Diencephalon (tissue), 1 donor: ENCODE results near the gene MEX3A. TPM values are rescaled to one million over a fixed set of nuclear protein-coding genes. Genes with fewer than 3 reads are reported as not detected.

Source experiments
- total RNA-seq: library from RNA; depleted of rRNA; stranded (reverse); fragments of >200 nt; gene quantifications from one replicate; pipeline ENCODE4 v1.2.3, GENCODE V29; 2014

Gene MEX3A, protein sequence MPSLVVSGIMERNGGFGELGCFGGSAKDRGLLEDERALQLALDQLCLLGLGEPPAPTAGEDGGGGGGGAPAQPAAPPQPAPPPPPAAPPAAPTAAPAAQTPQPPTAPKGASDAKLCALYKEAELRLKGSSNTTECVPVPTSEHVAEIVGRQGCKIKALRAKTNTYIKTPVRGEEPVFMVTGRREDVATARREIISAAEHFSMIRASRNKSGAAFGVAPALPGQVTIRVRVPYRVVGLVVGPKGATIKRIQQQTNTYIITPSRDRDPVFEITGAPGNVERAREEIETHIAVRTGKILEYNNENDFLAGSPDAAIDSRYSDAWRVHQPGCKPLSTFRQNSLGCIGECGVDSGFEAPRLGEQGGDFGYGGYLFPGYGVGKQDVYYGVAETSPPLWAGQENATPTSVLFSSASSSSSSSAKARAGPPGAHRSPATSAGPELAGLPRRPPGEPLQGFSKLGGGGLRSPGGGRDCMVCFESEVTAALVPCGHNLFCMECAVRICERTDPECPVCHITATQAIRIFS
- total RNA-seq: 33.4 TPM

DNA sequence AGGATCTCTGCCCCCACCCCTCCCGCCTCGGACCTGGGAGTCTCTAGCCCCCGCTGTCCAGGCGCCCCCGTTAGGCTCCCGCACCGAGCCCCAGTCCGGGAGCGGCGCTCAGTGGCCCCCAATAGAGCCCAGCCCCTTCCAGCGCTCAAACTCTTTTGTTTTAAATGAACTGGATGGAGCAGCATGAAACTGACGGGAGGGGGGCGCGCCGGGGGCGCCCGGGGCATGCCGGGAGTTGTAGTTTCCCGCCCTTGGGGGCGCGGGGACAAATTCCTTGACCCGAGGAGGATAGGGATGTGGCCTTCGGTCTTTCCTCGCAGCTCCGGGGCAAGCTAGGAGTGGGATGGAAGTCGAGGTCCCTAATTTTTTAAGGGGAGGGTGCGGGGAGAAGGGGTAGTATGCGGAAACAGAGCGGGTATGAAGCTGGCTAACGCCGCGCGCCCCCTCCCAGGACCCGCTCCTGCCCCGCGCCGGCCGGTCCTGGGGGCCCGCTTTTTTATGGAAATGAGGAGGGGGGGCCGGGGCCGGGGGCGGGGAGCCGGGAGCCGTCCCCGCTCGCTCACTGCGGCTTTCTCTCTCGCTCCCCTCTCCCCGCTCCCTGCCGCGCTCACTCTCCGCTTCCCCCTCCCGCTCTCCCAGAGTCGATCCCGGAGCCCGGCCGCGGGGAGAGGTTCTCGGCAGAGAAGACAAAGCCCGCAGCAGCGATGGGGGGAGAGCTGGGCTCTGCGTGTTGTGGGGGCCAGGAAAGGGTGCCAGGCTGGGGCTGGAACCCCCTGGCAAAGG lies at the start of gene MEX3A:
MEX3A (minus strand) TSS at position 157 of the 783 bp plus-strand sequence. CDS start 467 bp downstream, outside the sequence.

DNA sequence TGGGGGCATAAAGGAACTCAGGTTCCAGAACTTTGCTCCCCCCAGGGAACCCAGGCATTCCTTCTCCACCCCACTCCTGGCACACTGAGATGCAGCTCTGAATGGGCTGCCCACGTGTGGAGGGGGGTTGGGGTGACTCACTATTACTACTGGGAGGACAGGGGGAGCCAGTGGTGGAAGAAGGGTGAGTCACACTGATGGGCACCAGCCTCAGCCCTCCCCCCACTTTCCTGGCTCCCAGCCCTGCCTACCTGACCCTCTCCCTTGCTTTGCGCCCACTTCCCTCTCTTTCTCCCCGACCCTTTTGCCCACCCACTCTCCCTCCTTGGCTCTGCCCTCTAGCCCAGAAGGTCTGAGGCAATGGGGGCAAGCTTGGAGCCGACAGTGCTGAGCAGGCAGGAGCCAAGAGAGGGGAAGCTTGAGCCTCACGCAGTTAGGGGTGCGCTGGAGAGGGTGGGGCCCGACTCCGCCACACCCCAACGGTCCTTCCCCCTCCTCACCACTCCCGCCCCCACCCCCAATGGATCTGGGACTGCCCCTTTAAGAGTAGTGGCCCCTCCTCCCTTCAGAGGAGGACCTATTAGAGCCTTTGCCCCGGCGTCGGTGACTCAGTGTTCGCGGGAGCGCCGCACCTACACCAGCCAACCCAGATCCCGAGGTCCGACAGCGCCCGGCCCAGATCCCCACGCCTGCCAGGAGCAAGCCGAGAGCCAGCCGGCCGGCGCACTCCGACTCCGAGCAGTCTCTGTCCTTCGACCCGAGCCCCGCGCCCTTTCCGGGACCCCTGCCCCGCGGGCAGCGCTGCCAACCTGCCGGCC lies 32.0 kb upstream of the MEX3A start, which contains the start of gene LMNA:
LMNA (plus strand) TSS at position 611 of the 818 bp plus-strand sequence. CDS start 208 bp downstream, outside the sequence.

GRCh38 chr1:156060937-156061636 lies 21.2 kb downstream of the MEX3A start, which contains the start of gene RAB25:
Gene RAB25, plus strand, starts transcription at chr1:156061160. Its CDS starts 241 bp downstream, at chr1:156061401.

GRCh38 chr1:156054500-156055280 lies 27.6 kb downstream of the MEX3A start, which contains the start of gene LAMTOR2:
Gene LAMTOR2, plus strand, starts transcription at chr1:156054782. Its CDS starts 108 bp downstream, at chr1:156054890.

DNA sequence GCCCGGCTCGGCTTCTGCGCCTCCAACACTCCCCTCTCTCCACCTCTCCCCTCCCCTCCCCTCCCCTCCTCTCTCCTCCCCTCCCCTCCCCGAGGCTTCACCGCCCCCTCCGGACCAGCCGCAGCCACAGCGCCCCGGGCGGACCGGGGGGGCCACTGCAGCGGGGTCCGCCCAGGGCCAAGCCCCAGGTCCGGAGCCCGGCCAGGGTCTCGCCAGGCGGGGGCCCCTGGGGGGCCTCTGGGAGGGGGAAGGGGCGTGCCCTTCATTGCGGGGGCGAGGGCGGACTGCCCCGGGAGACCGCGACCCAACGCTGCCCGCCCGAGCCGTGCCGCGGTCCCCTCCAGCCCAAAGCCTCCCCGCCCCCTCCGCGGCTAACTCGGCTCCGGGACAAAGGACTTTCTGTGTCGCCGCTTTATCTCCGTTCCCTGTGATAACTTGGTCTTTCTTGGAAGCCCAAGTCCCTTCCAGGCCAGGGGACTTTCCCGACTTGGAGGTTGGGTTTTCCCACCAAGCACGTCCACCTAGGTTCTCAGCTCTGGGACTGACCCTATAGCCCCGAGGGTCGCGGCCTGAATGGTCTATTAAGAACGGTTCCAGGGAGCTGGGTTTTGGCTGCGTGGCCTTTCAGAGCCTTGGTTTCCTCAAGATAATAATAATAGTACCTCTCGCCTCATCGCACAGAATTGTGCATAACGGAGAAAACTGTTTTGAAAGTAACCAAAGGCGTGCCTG lies 28.3 kb downstream of the MEX3A start, which contains the start of gene UBQLN4:
UBQLN4 (minus strand) TSS at position 31 of the 732 bp plus-strand sequence. CDS start 97 bp downstream, outside the sequence.

Other genes starting within 250 kb of the MEX3A start
- 47.7 TPM for gene GON4L, start 225.3 kb downstream of the MEX3A start, total RNA-seq
- 260 TPM for gene SYT11, start 222.9 kb downstream of the MEX3A start, total RNA-seq
- gene RIT1, start 171.1 kb downstream of the MEX3A start, total RNA-seq: 37.4 TPM
- 33.4 TPM for gene KHDC4, start 148.1 kb downstream of the MEX3A start, total RNA-seq
- gene RXFP4, start 140.8 kb downstream of the MEX3A start, total RNA-seq: not detected
- gene ARHGEF2, start 103.9 kb downstream of the MEX3A start, total RNA-seq: 71.5 TPM
- 137 TPM for gene SSR2, start 61.5 kb downstream of the MEX3A start, total RNA-seq
- 30.9 TPM for gene UBQLN4, start 28.7 kb downstream of the MEX3A start, total RNA-seq
- gene LAMTOR2, start 27.7 kb downstream of the MEX3A start, total RNA-seq: 55.8 TPM
- gene RAB25, start 21.3 kb downstream of the MEX3A start, total RNA-seq: not detected
- 29.5 TPM for gene LMNA, start 32.2 kb upstream of the MEX3A start, total RNA-seq
- 23.3 TPM for gene SEMA4A, start 71.1 kb upstream of the MEX3A start, total RNA-seq
- 14.8 TPM for gene SLC25A44, start 111.6 kb upstream of the MEX3A start, total RNA-seq
- 33.7 TPM for gene PMF1, start 130.5 kb upstream of the MEX3A start, total RNA-seq
- gene BGLAP, start 159.7 kb upstream of the MEX3A start, total RNA-seq: not detected
- gene PAQR6, start 165.6 kb upstream of the MEX3A start, total RNA-seq: 25.6 TPM
- 38.3 TPM for gene SMG5, start 200.4 kb upstream of the MEX3A start, total RNA-seq
- 2.1 TPM for gene TMEM79, start 201.9 kb upstream of the MEX3A start, total RNA-seq
- gene GLMP, start 213.2 kb upstream of the MEX3A start, total RNA-seq: 11.5 TPM
- gene VHLL, start 216.8 kb upstream of the MEX3A start, total RNA-seq: 0.69 TPM